SJCRH30 (cell line): ENCODE measurements around the gene GBX2. TPM values are rescaled to one million over a fixed set of nuclear protein-coding genes. Genes with fewer than 3 reads are reported as not detected.
A peak's percentile ranks its signal among the peaks of the same experiment; 100 is the strongest.

ENCODE experiments used
- DNase-seq, 2 experiments: peaks; one replicate each; pipeline ENCODE4 v3.0.0-alpha.2; 2015 to 2020
- H3K27ac ChIP-seq: fragments of 250-450 bp; sonication (Bioruptor Pico); 2 replicates; pipeline ENCODE4 v1.5.1; 2020; ENCODE audit warnings: mild to moderate bottlenecking, moderate library complexity
- H3K27me3 ChIP-seq: fragments of 250-450 bp; sonication (Bioruptor Pico); 2 replicates; pipeline ENCODE4 v1.5.1; 2020; ENCODE audit warnings: mild to moderate bottlenecking, moderate library complexity
- H3K36me3 ChIP-seq: fragments of 250-450 bp; sonication (Bioruptor Pico); 2 replicates; pipeline ENCODE4 v1.5.1; 2020; ENCODE audit warnings: mild to moderate bottlenecking, moderate library complexity
- H3K4me1 ChIP-seq: fragments of 250-450 bp; sonication (Bioruptor Pico); 2 replicates; pipeline ENCODE4 v1.5.1; 2020; ENCODE audit warnings: mild to moderate bottlenecking, moderate library complexity
- H3K4me3 ChIP-seq: fragments of 250-450 bp; sonication (Bioruptor Pico); 2 replicates; pipeline ENCODE4 v1.5.1; 2020; ENCODE audit warnings: mild to moderate bottlenecking, moderate library complexity
- H3K9me3 ChIP-seq: fragments of 250-450 bp; sonication (Bioruptor Pico); replicated peaks from 2 replicates; pipeline ENCODE4 v1.5.1; 2020; ENCODE audit warnings: mild to moderate bottlenecking, moderate library complexity
- total RNA-seq: library from RNA; depleted of rRNA; stranded (reverse); fragments of >200 nt; shearing (Covaris generic); gene quantifications from 2 replicates; pipeline ENCODE4 v1.2.3, GENCODE V29; 2014

GBX2 gene
- total RNA-seq, 1 experiment from 2014 or later: 18.4 TPM

DNA sequence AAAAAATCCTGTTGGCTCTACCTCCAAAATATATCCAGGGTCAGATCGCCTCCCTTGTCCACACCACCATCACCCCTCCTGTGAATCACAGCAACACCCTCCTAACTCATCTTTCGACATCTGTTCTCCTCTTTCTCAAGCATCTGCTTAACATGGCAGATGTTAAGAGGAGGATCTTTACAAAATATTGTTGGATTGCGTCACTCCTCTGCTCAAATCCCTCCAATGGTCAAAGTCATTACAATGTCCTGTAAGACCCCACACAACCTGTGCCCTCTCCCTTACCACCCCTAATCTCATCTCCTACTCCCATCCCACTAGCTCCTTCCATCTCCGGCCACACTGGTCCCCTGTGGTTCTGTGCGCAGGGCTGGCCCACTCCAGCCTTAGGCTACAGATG is 36.8 kb upstream of the GBX2 start:
- no peak for DNase-seq
- H3K4me3 ChIP-seq: no peak overlapping the region
- H3K4me1 ChIP-seq: no peaks in the 10 kb centered on the region
- H3K36me3 ChIP-seq: peaks cover 2% of the 10 kb centered on the region; the same call in 1 of the 2 replicates
- no peaks in the 10 kb centered on the region for H3K27me3 ChIP-seq
- H3K27ac ChIP-seq: no peak overlapping the region
- H3K9me3 ChIP-seq: no peaks in the 10 kb centered on the region

GRCh38 chr2:236200378-236200777 is 32.2 kb upstream of the GBX2 start:
- H3K4me1 ChIP-seq: no peaks in the 10 kb centered on the region
- H3K27ac ChIP-seq: no peak overlapping the region
- peaks cover 5% of the 10 kb centered on the region for H3K9me3 ChIP-seq
- H3K36me3 ChIP-seq: peaks cover 8% of the 10 kb centered on the region
- no peaks in the 10 kb centered on the region for H3K27me3 ChIP-seq
- no peak for DNase-seq
- H3K4me3 ChIP-seq: no peak overlapping the region

DNA sequence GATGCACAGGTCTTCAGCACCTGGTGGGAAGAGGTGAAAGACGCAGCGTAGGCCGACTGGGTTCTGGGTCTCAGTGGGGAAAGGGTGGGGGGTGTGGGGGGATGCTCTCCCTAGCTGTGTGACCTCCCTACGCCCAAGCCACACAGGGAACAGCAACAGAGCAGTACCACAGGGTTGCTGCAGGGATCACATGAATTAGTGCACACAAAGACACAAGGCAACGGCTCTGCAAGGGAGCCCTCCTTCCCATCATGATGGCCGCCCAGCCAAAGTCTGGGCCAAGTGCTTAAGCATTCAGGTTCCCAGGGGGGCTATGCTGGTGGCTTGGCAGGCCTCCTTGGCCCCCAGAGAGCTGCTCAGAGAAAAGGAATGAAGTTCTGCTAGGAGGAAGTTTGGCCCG is 28.2 kb upstream of the GBX2 start:
- Histone ChIP-seq H3K4me3 (no peak overlapping the region), H3K27me3 (no peaks in the 10 kb centered on the region), H3K9me3 (peaks cover 5% of the 10 kb centered on the region), H3K27ac (no peak overlapping the region), H3K4me1 (no peaks in the 10 kb centered on the region), H3K36me3 (peaks cover 10% of the 10 kb centered on the region)
- no peak for DNase-seq

- no peaks in the 10 kb centered on the region for H3K4me1 ChIP-seq
- H3K27ac ChIP-seq: no peak overlapping the region
- H3K4me3 ChIP-seq: no peak overlapping the region
- peaks cover 12% of the 10 kb centered on the region for H3K36me3 ChIP-seq
- no peak for DNase-seq
- H3K9me3 ChIP-seq: peaks cover 5% of the 10 kb centered on the region
- no peaks in the 10 kb centered on the region for H3K27me3 ChIP-seq
These were observed 27.5 kb upstream of the GBX2 start for GRCh38 chr2:236195726-236196125.

- Histone ChIP-seq H3K9me3 (peaks cover 5% of the 10 kb centered on the region), H3K4me1 (no peaks in the 10 kb centered on the region), H3K36me3 (peaks cover 17% of the 10 kb centered on the region), H3K27me3 (no peaks in the 10 kb centered on the region), H3K4me3 (no peak overlapping the region), H3K27ac (no peak overlapping the region)
- DNase-seq: no peak
These were observed 26.6 kb upstream of the GBX2 start for GRCh38 chr2:236194786-236195185.

DNA sequence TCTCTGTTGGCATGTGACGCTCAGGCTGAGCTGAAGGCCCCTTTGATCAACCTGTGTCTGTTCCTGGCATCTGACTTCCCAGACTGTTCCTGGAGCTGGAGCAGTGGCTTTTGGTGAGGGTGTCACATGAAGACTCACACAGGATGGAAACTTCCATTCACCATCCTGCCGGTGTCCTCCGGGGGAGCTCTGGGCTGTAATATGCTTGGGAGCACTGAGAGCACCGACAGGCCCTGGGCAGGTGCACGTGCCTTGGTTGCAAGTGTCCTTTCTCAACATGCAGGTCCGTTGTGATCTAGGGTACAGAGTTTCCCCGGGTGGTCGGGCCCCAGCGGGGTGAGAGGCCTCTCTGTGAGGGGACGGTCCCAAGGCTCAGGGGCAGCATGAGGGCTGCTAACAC is 24.8 kb upstream of the GBX2 start:
- no peak overlapping the region for H3K27ac ChIP-seq
- H3K9me3 ChIP-seq: no peaks in the 10 kb centered on the region
- no peak for DNase-seq
- H3K4me3 ChIP-seq: no peak overlapping the region
- no peaks in the 10 kb centered on the region for H3K4me1 ChIP-seq
- H3K27me3 ChIP-seq: no peaks in the 10 kb centered on the region
- peaks cover 11% of the 10 kb centered on the region; the same call in 1 of the 2 replicates for H3K36me3 ChIP-seq

GRCh38 chr2:236190674-236191073 is 22.5 kb upstream of the GBX2 start:
- Histone ChIP-seq H3K27ac (no peak overlapping the region), H3K27me3 (no peaks in the 10 kb centered on the region), H3K4me1 (no peaks in the 10 kb centered on the region), H3K4me3 (no peak overlapping the region), H3K36me3 (peaks cover 9% of the 10 kb centered on the region; the same call in 1 of the 2 replicates), H3K9me3 (no peaks in the 10 kb centered on the region)
- no peak for DNase-seq

DNA sequence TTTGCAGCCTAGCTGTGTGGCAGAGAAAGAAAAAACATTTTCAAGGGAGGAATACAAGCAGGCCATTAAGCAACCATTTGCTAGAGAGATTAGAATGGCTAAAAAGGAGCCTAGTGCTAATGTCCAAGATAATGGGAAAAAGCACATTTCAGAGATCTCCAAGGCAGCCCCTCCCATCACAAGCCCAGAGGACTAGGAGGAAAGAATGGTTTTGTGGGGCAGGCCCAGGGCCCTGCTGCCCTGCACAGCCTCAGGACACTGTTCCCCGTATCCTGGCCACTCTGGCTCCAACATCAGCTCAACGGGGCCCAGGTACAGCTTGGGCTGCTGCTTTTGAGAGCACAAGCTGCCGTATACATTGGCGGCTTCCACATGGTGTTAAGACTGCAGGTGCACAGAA is 16.5 kb upstream of the GBX2 start:
- Histone ChIP-seq H3K27me3 (no peaks in the 10 kb centered on the region), H3K27ac (no peak overlapping the region), H3K9me3 (0 out of 2 replicates have a peak, but pooled peaks cover 4% of the 10 kb centered on the region), H3K4me1 (no peaks in the 10 kb centered on the region), H3K36me3 (0 out of 2 replicates have a peak, but pooled peaks cover 5% of the 10 kb centered on the region), H3K4me3 (no peak overlapping the region)
- no peak for DNase-seq

GRCh38 chr2:236180831-236181453 is 12.8 kb upstream of the GBX2 start:
- H3K27ac ChIP-seq: no peak overlapping the region
- peak; percentile 65 to 90 for DNase-seq
- no peaks in the 10 kb centered on the region for H3K27me3 ChIP-seq
- H3K36me3 ChIP-seq: 0 out of 2 replicates have a peak, but pooled peaks cover 5% of the 10 kb centered on the region
- H3K4me1 ChIP-seq: no peaks in the 10 kb centered on the region; the same call in 1 of the 2 replicates
- 0 out of 2 replicates have a peak, but pooled peaks cover 4% of the 10 kb centered on the region for H3K9me3 ChIP-seq
- no peak overlapping the region for H3K4me3 ChIP-seq

DNA sequence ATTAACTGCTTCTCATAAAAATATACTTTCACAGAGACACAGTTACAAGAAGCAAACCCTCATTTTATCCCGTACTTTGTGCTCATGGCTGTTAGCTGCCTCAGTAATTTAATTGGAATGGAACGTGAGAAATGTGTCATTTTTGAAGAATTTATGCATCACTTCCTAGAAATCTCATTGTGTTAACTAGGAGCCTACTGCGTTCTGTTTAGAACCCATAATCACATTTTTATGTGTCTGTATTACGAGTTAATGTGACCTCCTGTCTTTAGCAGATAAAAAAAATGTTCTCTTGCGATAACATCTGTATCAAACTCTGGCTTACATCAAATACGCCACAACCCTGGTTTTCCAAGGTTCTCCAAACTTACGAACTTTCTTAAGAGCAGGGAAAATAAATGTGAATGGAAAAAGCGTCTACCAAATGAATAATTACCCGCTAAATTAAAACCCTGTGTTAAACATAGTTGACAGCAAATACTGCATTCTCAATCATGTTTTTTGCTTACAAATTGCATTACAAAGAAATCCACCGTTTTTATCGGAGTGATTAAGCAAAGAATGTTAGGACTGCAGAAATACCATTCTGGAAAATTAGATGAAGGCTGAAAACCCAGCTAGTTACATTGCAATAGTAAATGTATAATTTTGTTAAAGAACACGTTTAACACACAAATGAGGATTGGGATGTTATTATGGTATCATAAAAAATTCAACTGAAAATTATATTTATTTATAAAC is 12.1 kb upstream of the GBX2 start:
- H3K4me1 ChIP-seq: no peaks in the 10 kb centered on the region; the same call in 1 of the 2 replicates
- no peak for DNase-seq
- H3K27ac ChIP-seq: no peak overlapping the region
- 0 out of 2 replicates have a peak, but pooled peaks cover 4% of the 10 kb centered on the region for H3K9me3 ChIP-seq
- 0 out of 2 replicates have a peak, but pooled peaks cover 5% of the 10 kb centered on the region for H3K36me3 ChIP-seq
- no peaks in the 10 kb centered on the region for H3K27me3 ChIP-seq
- no peak overlapping the region for H3K4me3 ChIP-seq

DNA sequence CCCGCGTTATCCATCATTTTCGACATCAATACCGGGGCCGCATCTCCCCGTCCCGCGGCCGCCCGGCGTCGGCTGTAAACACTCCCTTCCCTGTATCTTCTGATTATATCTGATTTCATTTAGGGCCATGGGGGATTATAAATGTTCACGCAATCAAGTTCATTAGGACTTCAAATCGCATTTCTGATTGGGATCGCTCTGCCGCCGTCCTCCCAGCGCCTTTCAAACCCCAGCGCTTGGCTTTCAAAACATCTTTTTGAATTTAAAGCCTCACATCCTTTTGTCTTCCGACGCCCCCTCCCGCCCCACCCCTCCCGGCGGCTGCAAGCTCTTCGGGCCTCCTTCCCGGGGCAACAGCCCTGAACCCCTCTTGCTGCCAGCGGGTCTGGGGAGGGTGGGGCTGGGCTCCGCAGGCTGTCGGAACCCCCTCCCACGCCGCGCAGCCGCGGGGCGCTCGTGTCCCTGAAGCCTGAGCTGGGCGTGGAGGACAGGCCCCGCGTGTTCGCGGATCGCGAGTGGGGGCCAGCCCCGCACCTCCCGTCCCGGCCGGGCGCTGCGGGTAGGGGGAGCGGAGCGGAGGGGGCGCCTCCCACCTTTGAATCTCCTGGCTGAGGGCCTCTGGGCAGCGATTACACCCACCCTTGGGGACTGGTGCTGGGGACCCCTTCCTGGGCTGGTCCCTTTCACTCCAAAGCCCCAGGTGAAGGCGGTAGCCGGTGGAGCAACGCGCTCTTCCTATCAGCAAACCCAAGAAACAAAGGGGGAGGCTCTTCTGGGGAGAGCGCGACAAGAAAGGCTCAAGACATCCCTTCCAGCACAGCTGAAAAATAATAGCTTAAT is 11.3 kb upstream of the GBX2 start:
- DNase-seq: no peak
- Histone ChIP-seq H3K27ac (no peak overlapping the region), H3K4me1 (peaks cover 7% of the 10 kb centered on the region), H3K4me3 (no peak overlapping the region), H3K27me3 (no peaks in the 10 kb centered on the region), H3K9me3 (0 out of 2 replicates have a peak, but pooled peaks cover under 1% of the 10 kb centered on the region), H3K36me3 (0 out of 2 replicates have a peak, but pooled peaks cover 5% of the 10 kb centered on the region)

DNA sequence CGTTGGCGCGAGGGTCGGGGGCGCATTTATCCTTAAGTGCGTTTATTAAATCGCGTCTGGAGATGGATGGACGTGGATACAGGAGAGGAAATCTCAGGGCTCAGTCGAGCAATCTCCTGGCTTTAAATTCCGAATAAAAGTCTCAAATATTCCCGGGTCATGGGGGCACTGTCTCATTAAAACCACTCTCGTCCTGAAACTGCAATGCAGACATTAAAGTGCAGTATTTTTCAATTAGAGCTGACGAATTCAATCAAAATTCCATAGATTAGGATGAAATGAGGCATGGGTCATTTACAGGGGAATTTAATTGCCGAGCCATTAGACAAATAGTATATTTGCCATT is 10.7 kb upstream of the GBX2 start:
- no peak overlapping the region for H3K4me3 ChIP-seq
- H3K4me1 ChIP-seq: peaks cover 10% of the 10 kb centered on the region
- no peak for DNase-seq
- H3K27ac ChIP-seq: no peak overlapping the region
- H3K27me3 ChIP-seq: no peaks in the 10 kb centered on the region
- H3K36me3 ChIP-seq: 0 out of 2 replicates have a peak, but pooled peaks cover 5% of the 10 kb centered on the region
- H3K9me3 ChIP-seq: no peaks in the 10 kb centered on the region

DNA sequence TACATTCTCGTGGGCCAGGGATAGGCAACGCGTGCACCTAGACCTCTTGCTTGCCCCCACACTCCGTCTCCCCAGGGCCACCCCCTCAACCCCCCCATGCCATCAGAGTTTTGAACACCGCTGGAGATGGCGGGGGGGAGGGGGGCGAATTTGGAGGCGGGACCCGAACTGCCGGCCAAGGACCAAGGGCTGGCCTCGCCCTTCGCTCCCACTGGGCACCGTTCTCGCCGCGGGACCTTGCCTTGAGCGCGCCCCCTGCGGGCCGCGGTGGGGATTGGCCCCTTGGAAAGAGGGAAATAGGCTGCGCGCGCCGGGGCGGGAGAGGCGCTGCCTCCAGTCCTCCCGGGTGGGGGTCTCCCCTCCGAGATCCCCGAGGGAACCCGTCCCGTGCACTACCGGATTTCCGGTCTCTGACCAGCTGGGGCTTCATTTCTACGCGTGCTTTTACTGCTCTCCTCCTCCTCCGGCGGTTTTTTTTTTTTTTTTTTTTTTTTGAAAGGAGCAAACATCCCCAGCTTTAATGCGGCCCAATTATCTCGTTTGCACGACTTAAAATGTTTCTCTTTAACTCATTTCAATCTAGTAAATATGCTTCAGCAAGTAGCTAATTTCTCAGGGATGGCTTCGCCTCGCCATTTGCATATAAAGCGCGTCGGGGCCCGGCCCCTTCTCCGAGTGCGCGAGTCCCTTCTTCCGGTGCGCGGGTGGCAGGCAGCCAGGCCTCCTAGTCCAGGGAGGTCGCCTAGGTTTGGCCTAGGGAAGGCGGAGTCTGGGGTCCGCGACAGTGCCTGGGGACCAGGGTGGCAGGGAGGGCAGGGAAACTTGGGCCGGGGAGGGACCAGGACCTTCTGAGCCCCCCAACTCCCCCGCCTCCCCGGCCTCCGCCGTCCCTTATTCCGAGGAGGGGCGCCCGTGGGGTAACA is 10.0 kb upstream of the GBX2 start:
- no peaks in the 10 kb centered on the region for H3K27me3 ChIP-seq
- no peak overlapping the region for H3K4me3 ChIP-seq
- no peaks in the 10 kb centered on the region for H3K9me3 ChIP-seq
- H3K36me3 ChIP-seq: 0 out of 2 replicates have a peak, but pooled peaks cover 2% of the 10 kb centered on the region
- DNase-seq: no peak
- H3K27ac ChIP-seq: no peak overlapping the region
- peaks cover 10% of the 10 kb centered on the region for H3K4me1 ChIP-seq

GRCh38 chr2:236177604-236177966 is 9.4 kb upstream of the GBX2 start:
- no peak overlapping the region for H3K27ac ChIP-seq
- no peak for DNase-seq
- 0 out of 2 replicates have a peak, but pooled peaks cover 2% of the 10 kb centered on the region for H3K36me3 ChIP-seq
- H3K4me3 ChIP-seq: no peak overlapping the region
- H3K27me3 ChIP-seq: no peaks in the 10 kb centered on the region
- peaks cover 10% of the 10 kb centered on the region for H3K4me1 ChIP-seq
- H3K9me3 ChIP-seq: no peaks in the 10 kb centered on the region
